HG02763 (cell line): ENCODE data around the gene TCTN1.
A peak's percentile ranks its signal among the peaks of the same experiment; 100 is the strongest.

Source experiments
- ATAC-seq: cut with Tn5 transposase; IDR thresholded peaks from one replicate; pipeline ENCODE4 v1.9.1; 2021; ENCODE audit warnings: mild to moderate bottlenecking, moderate library complexity; ENCODE audit not compliant: unreplicated experiment

TCTN1 gene

DNA sequence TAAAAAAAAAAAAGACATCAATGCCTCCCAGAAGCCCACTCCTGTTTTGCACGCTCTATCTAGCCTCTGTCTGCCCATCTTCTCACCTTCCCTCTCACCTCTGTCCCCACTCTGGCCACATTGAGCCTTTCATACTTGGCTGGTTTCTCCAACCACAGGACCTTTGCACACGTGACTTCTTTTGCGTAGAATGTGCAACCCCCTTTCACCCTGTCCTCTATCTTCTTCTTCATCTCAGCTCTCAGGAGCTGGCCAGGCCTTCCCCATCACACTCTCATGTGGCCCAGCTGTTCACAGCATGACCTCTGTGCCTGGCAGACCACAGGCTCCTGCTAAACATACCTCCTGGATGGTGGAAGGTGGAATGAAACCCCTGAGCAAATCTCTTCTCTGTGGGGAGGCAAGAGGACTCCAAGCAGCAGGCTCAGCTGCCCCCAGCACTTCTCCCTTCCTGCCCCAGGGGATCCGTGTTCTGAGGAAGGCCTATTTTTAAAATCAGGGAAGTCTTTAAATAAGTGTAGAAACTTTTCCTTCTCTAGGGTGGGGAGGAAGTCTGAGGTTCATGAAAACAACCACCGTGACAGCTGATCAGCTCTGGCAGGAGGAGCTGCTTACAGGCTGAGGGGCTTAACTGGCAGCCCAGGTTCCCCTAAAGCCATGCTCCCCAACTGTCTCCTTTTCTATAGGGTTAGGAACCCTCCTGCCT, 63.4 kb downstream of the TCTN1 start:
- peak; percentile 79 for ATAC-seq

DNA sequence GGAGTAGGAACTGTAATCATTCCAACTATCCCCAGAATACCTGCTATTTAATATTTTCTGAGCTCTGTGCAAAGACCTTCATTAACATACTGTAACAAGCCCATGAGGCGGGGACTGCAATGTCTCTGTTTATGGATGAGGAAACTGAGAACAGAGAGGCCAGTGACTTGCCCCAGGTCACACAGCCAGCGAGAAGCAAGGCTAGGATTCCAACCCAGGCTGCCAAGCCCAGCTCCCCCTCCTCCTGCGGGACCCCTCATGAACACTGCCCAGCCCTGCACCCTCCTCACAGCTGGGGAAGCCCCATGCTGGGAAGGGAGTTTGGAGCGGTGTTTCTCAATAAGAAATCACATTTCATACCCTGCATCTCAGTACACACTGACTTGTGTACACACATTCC, 64.1 kb downstream of the TCTN1 start:
- ATAC-seq = no peak

DNA sequence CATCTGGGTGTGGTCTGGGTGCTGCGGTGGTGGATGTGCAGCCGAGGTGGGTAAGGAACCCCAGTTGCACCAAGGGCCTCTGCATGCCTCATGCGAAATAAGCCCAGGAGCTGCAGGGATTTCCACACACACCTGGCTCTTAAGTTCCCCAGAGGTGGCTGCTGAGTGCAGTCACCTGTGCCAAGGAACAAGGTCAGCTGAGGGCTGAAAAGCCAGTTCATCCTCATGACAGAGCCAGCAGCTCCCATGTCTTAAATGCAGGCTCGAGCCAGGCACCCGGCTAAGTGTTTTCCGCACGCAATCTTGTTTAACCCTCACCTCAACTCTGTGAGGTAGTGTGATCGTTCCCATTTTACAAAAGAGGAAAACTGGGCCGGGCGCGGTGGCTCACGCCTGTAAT, 65.3 kb downstream of the TCTN1 start:
- ATAC-seq = no peak

DNA sequence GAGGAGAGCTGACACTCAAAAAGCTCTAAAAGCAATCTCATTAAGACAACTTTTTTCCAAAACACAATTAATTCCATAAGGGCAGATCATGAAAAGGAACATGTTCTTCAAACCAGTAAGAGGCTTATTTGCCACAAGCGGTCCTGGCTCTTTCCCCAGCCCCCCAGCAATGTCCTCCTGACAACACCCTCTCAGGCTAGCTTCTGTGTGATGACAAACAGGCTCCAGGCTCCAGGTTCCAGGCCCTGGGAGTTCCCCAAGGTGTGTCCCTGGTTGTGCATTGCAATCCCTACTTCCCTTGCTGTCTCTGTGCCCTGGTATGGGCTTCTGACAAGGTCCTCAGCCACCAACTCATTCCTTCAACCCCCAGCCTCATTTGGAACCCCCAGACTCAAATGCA, 66.1 kb downstream of the TCTN1 start:
- ATAC-seq = no peak

DNA sequence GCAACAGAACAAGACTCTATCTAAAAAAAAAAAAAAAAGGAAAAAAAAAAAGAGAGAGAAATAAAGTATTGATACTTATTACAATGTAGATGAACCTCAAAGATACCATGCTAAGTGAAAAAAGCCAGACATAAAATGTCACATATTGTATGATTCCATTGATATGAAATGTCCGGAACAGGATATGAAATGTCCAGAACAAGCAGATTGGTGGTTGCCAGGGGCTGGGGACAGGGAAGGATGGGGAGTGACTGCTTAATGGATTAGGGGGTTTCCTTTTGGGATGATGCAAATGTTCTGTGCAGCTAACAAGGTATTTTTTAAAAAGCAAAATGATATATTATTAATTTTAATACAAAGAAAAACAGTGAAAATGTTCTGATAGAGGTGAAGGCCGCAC, 70.0 kb downstream of the TCTN1 start:
- ATAC-seq = no peak

DNA sequence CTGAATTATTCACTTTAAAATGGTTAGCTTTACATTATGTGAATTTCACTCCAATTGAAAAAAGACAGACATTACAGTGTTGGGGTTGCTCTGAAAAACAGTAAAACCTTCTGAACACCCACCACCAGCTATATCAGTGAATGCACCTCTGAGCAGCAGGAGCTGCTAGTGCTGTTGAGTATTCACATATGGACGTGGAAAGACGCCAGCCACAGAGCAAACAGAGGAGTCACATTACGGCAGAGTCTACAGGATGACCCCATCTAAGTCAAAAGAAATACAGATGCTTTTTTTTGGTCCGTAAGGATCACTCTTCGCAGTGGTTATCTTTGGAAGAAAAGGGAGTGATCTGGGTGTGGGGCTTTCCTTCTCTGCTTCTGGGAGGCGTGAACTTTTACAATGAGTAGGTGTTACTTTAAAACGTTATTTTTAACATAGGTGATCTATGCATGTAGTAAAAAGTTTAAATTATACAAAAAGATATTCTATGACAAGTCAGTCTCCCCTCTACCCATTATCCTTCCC, 70.4 kb downstream of the TCTN1 start:
- ATAC-seq = no peak

DNA sequence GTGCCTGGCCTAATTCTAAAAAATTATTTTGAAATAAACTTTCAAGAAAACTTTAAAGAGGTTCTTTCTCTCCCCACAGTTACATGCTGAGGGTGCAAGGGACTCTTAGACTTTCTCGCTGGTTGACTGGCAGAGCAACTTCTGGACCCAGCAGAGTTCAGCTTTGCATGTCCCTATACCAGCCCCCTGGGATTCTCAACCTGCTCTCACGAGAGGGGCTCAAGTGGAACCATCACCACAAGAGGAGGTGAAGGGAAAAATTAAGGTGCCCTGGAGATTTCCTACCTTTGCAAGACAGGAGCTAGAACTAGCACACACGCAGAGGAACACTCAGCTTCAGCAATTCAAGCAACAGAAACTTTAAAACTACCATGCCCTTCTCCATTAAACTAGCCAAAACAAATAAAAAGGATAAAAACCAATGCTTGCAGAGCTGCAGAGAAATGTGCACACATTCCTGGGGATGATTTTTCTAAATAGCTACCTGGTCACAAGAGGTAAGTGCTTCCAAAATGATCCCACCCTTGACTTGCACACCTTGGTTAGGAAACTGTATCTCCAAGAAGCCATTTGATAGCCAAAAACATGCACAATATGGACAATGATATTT, 72.5 kb downstream of the TCTN1 start:
- no peak for ATAC-seq

DNA sequence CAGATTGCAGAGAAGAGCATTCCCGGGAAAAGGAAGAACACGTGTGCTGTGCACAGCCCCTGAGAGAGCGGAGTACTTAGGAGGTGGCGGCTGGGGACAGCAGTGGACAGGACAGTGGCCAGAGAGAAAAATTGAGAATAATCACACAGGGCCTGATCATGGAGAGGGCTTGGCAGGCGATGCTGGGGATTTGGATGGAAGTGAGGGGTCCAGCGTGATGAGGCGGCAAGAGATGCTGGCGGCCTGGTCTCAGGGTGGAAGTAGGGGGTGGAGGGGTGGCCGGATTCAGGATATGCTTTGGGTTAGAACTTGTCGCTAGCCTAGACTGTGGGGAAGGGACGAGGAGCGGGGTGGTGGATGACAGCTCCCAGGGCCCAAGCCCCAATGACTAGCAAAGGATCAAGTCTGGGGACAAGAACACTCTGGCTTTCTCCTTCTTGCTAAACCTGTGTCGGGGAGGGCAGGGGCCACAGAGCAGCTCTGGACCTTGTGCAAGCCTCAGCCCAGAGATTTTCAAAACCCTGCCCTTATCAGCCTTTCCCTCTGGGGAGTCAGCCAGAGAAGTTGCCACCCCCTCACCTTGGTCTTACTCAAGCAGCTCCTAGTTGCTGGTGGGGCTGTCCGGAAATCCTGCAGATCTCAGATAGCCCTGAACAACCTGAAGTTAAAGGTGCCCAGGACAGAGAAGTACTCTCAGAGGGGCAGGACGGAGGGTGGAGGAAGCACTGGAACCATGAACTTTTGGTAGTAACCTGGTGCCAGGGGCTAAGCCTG, 73.7 kb downstream of the TCTN1 start:
- ATAC-seq = no peak

DNA sequence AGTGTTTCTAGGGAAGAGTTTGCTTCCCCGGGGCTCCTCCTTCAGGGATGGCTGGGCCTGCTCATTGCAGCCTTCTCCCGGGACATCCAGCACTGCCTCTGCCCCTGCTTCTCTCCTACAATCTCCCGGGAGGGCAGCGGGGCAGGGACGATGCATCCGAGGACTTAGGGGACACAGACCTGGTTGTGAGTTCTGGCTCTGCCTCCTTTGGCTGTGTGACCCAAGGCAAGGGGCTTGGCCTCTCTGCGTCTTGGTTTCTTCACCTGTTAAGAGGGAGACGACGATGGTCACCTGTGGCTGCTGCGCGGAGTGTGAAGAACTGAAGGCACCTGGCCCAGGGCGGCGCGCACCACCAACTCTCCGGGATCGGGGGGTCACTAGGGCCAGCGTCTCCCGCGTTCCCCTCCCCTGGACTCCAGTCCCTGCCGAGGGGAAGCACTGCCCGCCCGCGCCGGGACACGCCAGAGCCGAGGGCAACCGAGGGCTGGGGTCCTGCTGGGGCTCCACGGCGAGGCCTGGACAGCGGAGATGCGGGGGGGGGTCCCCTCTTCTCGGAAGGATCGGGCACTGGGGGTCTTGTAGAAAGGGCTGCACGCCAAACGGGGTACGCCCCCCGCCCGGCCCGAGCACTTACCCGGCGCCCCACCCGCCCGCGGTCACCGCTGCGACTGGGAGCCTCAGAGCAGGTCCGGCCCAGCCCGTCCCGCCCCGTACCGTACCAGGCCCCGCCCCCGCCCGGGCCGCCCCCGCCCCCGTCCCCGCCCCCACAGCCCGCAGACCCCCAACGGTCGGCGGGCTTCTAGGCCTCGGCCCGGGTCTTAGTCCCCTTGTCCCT, 74.7 kb downstream of the TCTN1 start, which contains the start of gene HVCN1:
Gene HVCN1 (minus strand): TSS at position 670 of the 835 bp plus-strand sequence. CDS start 5,870 bp downstream, outside the sequence.
- ATAC-seq = peak; percentile 33

DNA sequence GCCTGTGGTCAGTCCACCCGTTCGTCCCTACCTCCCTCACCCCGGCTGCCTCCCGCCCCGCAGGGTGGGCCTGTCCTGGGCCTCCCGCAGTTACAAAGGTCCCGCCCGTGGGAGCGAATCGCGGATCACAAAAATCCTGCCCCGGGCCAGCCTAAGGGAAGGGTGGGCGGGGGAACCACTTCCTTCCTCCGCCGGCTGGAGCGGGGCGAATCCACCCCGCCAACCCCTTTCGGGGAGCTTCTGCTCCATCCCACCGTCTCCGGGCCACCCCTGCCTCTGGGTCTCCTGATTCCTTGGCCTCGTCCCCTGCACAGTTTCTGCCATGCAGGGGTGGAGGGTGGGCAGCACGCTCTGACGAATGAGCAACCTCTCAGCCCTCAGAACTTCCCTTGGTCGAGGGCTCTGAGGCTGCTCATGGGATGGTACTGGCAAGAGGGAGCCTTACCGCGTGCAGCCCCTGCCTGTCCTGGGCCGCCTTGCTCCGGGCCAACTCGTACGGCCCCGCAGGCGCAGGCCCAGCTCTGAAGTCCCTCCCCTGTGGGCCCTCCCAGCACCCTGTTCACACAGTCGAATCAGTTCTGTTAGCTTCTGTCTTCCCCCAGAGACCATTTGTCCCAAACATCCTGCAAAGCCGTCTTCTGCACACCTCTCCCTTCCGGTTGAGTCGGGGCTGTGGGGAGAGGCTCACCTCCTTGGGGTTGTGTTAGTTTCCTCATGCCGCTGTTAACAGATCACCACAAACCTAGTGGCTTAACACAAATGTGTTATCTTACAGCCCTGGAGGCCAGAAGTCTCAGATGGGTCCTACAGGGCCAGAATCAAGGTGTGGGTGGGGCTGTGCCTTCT, 75.6 kb downstream of the TCTN1 start:
- peak; percentile 36 for ATAC-seq

DNA sequence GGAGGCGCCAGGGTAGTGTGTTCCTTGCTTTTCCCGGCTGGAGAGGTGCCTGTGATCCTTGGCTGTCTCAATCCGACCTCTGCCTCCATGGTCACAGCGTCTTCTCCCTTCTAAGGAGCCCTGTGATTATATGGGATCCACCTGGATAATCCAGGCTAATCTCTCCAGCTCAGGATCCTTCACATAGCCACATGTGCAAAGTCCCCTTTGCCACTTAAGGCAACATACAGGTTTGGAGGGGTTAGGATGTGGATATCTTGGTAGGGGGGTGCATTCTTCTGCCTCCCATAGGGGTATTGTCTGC, 76.2 kb downstream of the TCTN1 start:
- no peak for ATAC-seq

DNA sequence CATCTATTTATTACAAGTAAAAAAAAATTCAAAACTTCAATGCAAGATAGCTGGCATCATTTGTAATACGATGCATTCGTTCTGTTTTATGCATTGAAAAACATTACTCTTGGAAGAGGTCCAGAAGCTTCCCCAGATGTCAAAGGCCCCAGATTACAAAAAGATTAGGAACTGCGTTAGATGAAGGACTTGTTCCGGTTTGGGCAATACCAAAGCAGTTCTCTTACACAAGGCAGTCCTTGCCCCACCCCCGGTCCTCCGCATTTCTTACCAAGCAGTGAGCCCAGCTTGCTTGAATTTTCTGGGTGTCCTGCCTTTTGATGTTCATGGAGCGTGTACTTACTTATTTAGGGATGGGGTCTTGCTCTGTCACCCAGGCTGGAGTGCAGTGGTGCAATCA, 79.8 kb downstream of the TCTN1 start:
- no peak for ATAC-seq

DNA sequence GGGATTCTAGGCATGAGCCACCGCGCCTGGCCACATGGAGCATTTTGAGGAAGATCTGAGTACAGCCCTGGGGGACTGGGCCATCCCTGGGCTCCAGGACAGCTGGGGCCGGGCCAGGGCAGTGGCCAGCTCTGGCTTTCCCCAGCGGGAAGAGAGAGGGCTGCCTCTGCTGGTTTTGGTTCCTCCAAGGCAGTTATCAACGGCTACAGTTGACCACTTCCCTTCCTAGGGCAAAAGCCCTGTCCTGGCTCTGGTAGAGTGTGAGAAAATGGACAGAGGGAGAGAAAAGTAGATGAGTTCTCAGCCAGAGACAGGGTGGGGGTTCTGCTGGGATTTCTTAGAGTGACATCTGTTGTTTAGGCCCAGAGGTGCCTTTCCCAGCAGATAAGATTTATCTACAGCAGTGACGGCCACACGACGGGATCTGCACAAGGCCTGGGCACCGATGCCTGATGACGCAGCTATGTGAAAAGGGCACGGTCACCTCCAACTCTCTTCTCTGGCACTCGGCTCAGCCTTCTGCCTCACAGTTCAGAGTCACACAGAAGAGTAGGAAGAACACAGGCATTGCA, 80.5 kb downstream of the TCTN1 start:
- ATAC-seq = no peak

DNA sequence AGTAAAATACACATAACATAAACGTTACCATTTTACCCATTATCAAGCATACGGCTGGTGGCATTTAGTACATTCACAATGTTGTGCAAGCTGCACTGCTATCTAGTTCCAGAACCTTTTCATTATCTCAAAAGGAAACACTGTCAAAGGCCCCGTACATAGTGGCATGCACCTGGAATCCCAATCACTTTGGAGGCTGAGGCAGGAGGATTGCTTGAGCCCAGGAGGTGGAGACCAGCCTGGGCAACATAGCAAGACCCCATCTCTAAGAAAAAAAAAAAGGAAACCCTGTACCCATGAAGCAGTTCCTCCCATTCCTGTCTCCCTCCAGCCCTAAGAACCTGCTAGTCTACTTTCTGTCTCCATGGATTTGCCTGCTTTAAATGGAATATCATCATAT, 82.4 kb downstream of the TCTN1 start:
- no peak for ATAC-seq

DNA sequence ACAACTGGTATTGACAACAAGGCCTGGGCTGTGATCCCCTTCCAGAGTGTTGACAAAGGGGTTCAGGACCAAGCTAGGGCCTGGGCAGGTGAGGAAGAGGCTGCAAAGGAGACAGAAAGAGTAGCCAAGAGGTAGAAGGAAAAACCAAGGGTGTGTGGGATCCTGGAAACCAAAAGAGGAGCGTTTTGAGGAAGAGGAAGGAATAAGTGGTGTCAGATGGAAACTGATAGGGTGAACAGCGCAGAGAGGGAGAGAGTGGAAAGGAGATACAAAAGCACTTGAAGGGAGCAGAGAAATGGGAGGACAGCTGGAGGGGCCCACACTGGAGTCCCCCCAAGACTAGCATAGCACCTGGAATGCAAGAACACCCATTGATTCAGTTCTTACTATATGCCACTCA, 83.3 kb downstream of the TCTN1 start:
- ATAC-seq = no peak

DNA sequence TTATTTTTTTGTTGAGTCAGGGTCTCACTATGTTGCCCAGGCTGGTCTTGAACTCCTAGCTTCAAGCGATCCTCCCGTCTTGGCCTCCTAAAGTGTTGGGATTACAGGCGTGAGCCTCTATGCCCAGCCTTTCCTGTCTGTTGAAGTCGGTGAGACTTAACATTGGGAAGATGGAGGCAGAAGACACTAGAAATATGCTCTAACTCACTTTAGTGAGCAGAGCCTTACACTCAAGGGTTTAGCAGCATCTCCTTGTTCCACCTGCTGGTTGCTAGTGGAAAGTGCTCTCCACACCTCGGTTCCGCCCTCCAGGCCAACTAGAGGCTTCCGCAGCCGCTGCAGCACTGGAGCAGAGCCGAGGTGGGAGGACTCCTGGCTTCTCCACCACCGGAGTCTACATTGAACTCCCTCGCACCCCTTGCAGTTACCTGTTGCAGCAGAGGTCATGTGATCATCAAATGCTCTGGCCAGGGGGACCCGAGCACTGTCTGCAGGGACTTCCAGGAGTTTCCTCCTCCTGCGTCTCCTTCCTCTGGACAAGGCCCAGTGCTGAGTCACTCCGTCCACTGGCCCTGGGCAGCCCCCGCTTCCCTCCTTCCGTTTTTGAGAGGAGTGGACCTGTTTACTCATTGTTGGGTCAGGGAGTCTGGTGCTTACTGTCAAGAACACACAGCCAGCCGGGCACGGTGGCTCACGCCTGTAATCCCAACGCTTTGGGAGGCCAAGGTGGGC, 84.4 kb downstream of the TCTN1 start:
- peak; percentile 68 for ATAC-seq
